Measurements from ENCODE around the gene SLC13A3. TPM values are rescaled to one million over a fixed set of nuclear protein-coding genes. Genes with fewer than 3 reads are reported as not detected.

Gene SLC13A3
- total and polyA plus RNA-seq, 4 donors = 1.5 to 10.7 (median 8.3) TPM

DNA sequence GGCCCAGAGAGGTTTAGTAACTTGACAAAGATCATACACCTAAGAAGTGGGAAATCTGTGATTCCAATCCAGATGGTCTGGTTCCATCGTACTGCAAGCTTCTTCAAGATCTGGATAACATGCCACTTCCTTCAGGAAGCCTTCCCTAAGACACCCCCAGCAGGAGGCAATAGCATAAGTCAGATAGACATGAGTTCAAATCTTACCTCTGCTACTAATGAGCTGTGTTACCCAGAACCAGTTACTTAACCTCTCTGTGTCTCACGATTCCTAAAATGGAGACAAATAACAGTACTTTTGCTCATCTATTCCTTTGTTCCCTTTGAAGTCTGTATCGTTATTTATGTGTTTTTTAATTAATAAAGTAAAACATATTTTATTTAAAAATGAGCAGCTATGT is 78.5 kb downstream of the SLC13A3 start (continued):
- TF ChIP-seq, protein P1, sequence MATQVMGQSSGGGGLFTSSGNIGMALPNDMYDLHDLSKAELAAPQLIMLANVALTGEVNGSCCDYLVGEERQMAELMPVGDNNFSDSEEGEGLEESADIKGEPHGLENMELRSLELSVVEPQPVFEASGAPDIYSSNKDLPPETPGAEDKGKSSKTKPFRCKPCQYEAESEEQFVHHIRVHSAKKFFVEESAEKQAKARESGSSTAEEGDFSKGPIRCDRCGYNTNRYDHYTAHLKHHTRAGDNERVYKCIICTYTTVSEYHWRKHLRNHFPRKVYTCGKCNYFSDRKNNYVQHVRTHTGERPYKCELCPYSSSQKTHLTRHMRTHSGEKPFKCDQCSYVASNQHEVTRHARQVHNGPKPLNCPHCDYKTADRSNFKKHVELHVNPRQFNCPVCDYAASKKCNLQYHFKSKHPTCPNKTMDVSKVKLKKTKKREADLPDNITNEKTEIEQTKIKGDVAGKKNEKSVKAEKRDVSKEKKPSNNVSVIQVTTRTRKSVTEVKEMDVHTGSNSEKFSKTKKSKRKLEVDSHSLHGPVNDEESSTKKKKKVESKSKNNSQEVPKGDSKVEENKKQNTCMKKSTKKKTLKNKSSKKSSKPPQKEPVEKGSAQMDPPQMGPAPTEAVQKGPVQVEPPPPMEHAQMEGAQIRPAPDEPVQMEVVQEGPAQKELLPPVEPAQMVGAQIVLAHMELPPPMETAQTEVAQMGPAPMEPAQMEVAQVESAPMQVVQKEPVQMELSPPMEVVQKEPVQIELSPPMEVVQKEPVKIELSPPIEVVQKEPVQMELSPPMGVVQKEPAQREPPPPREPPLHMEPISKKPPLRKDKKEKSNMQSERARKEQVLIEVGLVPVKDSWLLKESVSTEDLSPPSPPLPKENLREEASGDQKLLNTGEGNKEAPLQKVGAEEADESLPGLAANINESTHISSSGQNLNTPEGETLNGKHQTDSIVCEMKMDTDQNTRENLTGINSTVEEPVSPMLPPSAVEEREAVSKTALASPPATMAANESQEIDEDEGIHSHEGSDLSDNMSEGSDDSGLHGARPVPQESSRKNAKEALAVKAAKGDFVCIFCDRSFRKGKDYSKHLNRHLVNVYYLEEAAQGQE (IDR thresholded peaks at IDR 0.05) = no peak
- no peak for TF ChIP-seq FOXA1 (IDR thresholded peaks at IDR 0.05)
- TF ChIP-seq, protein P2, sequence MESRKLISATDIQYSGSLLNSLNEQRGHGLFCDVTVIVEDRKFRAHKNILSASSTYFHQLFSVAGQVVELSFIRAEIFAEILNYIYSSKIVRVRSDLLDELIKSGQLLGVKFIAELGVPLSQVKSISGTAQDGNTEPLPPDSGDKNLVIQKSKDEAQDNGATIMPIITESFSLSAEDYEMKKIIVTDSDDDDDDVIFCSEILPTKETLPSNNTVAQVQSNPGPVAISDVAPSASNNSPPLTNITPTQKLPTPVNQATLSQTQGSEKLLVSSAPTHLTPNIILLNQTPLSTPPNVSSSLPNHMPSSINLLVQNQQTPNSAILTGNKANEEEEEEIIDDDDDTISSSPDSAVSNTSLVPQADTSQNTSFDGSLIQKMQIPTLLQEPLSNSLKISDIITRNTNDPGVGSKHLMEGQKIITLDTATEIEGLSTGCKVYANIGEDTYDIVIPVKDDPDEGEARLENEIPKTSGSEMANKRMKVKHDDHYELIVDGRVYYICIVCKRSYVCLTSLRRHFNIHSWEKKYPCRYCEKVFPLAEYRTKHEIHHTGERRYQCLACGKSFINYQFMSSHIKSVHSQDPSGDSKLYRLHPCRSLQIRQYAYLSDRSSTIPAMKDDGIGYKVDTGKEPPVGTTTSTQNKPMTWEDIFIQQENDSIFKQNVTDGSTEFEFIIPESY (IDR thresholded peaks at IDR 0.05) = no peak

DNA sequence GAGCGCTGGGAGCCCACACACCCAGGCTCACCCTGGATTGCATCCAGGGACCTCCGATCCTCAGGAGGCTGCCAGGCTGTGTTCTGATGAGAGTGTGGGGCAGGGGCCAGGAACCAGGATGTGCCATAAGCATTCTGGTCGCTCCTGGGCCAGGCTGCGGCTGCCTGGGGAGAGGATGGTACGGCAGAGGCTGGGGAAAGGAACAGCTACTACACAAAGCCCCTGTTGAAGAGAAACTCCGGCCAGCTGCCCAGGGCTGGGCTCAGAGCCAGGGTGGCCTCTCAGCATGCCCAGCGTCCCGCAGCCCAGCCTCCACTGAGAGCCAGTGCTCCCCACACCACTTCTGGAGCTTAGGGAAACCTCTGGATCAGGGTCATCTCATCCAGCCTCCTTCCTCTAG is 79.1 kb downstream of the SLC13A3 start:
- H3K9ac ChIP-seq (ENCODE audit: low read depth in 1 of 2, low read length in 2 of 2) = no peak overlapping the region
- no peak overlapping the region for H3K4me3 ChIP-seq (ENCODE audit: low read depth in 1 of 3, low read length in 3 of 3)
- H3K27me3 ChIP-seq (ENCODE audit: control insufficient read depth in 4 of 4, insufficient read depth in 4 of 4, low read length in 3 of 4) = no peaks in the 10 kb centered on the region
- no peak overlapping the region for H3K27ac ChIP-seq (ENCODE audit: low read depth in 1 of 2, low read length in 2 of 2)
- no peaks in the 10 kb centered on the region for H3K36me3 ChIP-seq (ENCODE audit: control insufficient read depth in 4 of 4, insufficient read depth in 3 of 4, low read depth in 1 of 4, low read length in 3 of 4)
- 61% methylated on average over 8 of the region's 8 CpGs for WGBS
- H3K9me3 ChIP-seq (ENCODE audit: control insufficient read depth in 4 of 4, low read length in 3 of 4) = no peaks in the 10 kb centered on the region
- no peak for DNase-seq (ENCODE audit: low spot score)
- peaks cover 0 to 7% (median 5%) of the 10 kb centered on the region in 4 donors for H3K4me1 ChIP-seq (ENCODE audit: control insufficient read depth in 4 of 4, insufficient read depth in 4 of 4, low read length in 3 of 4)
- TF ChIP-seq RAD21 (IDR thresholded peaks at IDR 0.05) (no peak), NR2F2 (IDR thresholded peaks at IDR 0.05) (no peak), FOXA2 (IDR thresholded peaks at IDR 0.05) (no peak), HNF4A (conservative IDR thresholded peaks at IDR 0.05) (no peak), YY1 (IDR thresholded peaks at IDR 0.05) (no peak), FOXA1 (IDR thresholded peaks at IDR 0.05) (no peak), JUND (IDR thresholded peaks at IDR 0.05) (no peak), TAF1 (conservative IDR thresholded peaks at IDR 0.05) (no peak), SP1 (IDR thresholded peaks at IDR 0.05) (no peak), RXRA (IDR thresholded peaks at IDR 0.05) (no peak), EGR1 (IDR thresholded peaks at IDR 0.05; ENCODE audit: low read depth in 2 of 2) (no peak), HNF4G (IDR thresholded peaks at IDR 0.05) (no peak), GABPA (IDR thresholded peaks at IDR 0.05 in 1 of 2, conservative IDR thresholded peaks at IDR 0.05 in 1 of 2) (no peak)
- TF ChIP-seq, protein P1 (IDR thresholded peaks at IDR 0.05) = no peak
- TF ChIP-seq, protein P2 (IDR thresholded peaks at IDR 0.05) = no peak
- TF ChIP-seq, protein P3, sequence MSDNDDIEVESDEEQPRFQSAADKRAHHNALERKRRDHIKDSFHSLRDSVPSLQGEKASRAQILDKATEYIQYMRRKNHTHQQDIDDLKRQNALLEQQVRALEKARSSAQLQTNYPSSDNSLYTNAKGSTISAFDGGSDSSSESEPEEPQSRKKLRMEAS (IDR thresholded peaks at IDR 0.05) = no peak
- TF ChIP-seq, protein P4, sequence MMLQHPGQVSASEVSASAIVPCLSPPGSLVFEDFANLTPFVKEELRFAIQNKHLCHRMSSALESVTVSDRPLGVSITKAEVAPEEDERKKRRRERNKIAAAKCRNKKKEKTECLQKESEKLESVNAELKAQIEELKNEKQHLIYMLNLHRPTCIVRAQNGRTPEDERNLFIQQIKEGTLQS (IDR thresholded peaks at IDR 0.05) = no peak
- TF ChIP-seq, protein P5, sequence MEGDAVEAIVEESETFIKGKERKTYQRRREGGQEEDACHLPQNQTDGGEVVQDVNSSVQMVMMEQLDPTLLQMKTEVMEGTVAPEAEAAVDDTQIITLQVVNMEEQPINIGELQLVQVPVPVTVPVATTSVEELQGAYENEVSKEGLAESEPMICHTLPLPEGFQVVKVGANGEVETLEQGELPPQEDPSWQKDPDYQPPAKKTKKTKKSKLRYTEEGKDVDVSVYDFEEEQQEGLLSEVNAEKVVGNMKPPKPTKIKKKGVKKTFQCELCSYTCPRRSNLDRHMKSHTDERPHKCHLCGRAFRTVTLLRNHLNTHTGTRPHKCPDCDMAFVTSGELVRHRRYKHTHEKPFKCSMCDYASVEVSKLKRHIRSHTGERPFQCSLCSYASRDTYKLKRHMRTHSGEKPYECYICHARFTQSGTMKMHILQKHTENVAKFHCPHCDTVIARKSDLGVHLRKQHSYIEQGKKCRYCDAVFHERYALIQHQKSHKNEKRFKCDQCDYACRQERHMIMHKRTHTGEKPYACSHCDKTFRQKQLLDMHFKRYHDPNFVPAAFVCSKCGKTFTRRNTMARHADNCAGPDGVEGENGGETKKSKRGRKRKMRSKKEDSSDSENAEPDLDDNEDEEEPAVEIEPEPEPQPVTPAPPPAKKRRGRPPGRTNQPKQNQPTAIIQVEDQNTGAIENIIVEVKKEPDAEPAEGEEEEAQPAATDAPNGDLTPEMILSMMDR (IDR thresholded peaks at IDR 0.05; ENCODE audit: low read depth, low read length, missing input control) = no peak

Data from liver (tissue), 9 donors.